Loucy (cell line): ENCODE data around the gene CDKN1C.

Experiments
- H2AFZ ChIP-seq: fragments of 200-600 bp; sonication (generic); 2 replicates; pipeline ENCODE4 v1.6.0; 2016; ENCODE audit warnings: antibody characterized with exemption, mild to moderate bottlenecking, low read length, moderate library complexity
- H3F3A ChIP-seq: fragments of 200-600 bp; 2 replicates; pipeline ENCODE4 v1.6.0; 2016; ENCODE audit warnings: antibody characterized with exemption, low read depth, mild to moderate bottlenecking
- H3K27me3 ChIP-seq: fragments of 200-600 bp; sonication (generic); 2 replicates; pipeline ENCODE4 v1.6.1; 2014; ENCODE audit warnings: low read length, mild to moderate bottlenecking; ENCODE audit not compliant: insufficient read depth, poor library complexity, severe bottlenecking
- H3K36me3 ChIP-seq: fragments of 200-600 bp; sonication (generic); 2 replicates; pipeline ENCODE4 v1.6.1; 2016; ENCODE audit warnings: low read length; ENCODE audit not compliant: insufficient read depth
- H3K4me1 ChIP-seq: fragments of 200-600 bp; sonication (generic); 2 replicates; pipeline ENCODE4 v1.5.1; 2014; ENCODE audit warnings: low read length, mild to moderate bottlenecking; ENCODE audit not compliant: insufficient read depth, poor library complexity, severe bottlenecking
- H3K4me2 ChIP-seq: fragments of 200-600 bp; sonication (generic); 2 replicates; pipeline ENCODE4 v1.6.0; 2014; ENCODE audit warnings: antibody characterized with exemption, low read length, low read depth, mild to moderate bottlenecking; ENCODE audit not compliant: poor library complexity, severe bottlenecking
- H3K4me3 ChIP-seq: fragments of 200-600 bp; sonication (generic); 2 replicates; pipeline ENCODE4 v1.5.1; 2014; ENCODE audit warnings: low read length, mild to moderate bottlenecking, mixed read lengths; ENCODE audit not compliant: poor library complexity, severe bottlenecking
- H3K79me2 ChIP-seq: fragments of 200-600 bp; sonication (generic); 2 replicates; pipeline ENCODE4 v1.6.1; 2014; ENCODE audit warnings: low read length; ENCODE audit not compliant: insufficient read depth
- H3K9ac ChIP-seq: fragments of 200-600 bp; sonication (generic); 2 replicates; pipeline ENCODE4 v1.6.0; 2014; ENCODE audit warnings: mild to moderate bottlenecking, low read depth, low read length, moderate library complexity; ENCODE audit not compliant: poor library complexity, severe bottlenecking
- H3K9me2 ChIP-seq: fragments of 200-600 bp; sonication (generic); replicated peaks from 2 replicates; pipeline ENCODE4 v1.6.1; 2016; ENCODE audit warnings: low read depth, low read length, mixed read lengths
- H3K9me3 ChIP-seq: fragments of 200-600 bp; sonication (generic); 2 replicates; pipeline ENCODE4 v1.6.1; 2014; ENCODE audit warnings: mild to moderate bottlenecking, antibody characterized with exemption, low read length, low read depth; ENCODE audit not compliant: insufficient read depth
- H4K20me1 ChIP-seq: fragments of 200-600 bp; sonication (generic); 2 replicates; pipeline ENCODE4 v1.6.0; 2014; ENCODE audit warnings: antibody characterized with exemption, low read length, mild to moderate bottlenecking; ENCODE audit not compliant: insufficient read depth, poor library complexity, severe bottlenecking
- EZH2phosphoT487 ChIP-seq: fragments of 200-600 bp; IDR thresholded peaks from 2 replicates; pipeline ENCODE4 v1.6.1; 2018; ENCODE audit warnings: antibody characterized with exemption, mild to moderate bottlenecking, moderate library complexity, borderline replicate concordance
- TF ChIP-seq, protein P1 (sequence below): fragments of 200-600 bp; sonication (generic); conservative IDR thresholded peaks from 2 replicates; pipeline ENCODE4 v1.5.1; 2014; ENCODE audit warnings: mild to moderate bottlenecking, antibody characterized with exemption, low read length

CDKN1C gene

DNA sequence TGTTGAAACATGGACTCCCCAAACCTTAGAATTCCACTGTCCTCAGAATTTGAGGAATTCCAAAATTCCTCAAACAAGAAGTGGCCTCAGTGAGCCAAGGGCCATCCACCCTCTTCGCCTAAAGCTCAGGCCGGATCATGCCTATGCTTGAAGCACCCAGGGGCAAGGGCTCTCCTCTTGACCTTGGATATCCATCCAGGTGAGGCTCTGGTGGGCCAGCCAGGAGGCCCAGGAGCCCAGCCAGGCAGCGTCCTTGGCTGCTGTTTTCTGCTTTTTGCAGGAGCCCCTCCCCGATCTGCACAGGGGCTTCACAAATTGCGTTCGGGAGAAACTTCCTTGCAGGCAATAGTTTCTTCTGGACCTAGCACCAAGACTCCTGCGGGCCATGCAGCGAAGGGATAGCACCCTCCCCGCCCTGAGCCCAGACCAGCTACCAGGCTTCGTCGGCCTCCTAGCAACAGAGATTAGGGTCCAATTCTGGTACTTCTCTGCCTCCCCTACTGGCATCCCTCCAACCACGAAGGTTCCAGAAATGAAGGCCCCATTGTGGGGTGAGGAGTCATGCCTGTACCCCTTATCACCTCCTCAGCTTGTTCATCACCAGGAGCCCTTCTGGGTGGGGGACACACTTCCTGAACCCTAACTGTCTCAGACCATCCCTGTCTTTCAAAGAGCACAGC, 41.7 kb upstream of the CDKN1C start:
- Histone ChIP-seq H3K4me3 (peak overlapping the region; percentile 4), H3K9ac (peak overlapping the region; percentile 33), H2AFZ (no peak overlapping the region), H3K9me2 (no peaks in the 10 kb centered on the region), H4K20me1 (no peaks in the 10 kb centered on the region), H3K4me2 (peak overlapping the region; percentile 47), H3K36me3 (no peaks in the 10 kb centered on the region), H3K79me2 (no peaks in the 10 kb centered on the region), H3K27me3 (no peaks in the 10 kb centered on the region), H3K9me3 (no peaks in the 10 kb centered on the region), H3K4me1 (peaks cover 17% of the 10 kb centered on the region), H3F3A (no peaks in the 10 kb centered on the region)
- TF ChIP-seq, protein P1, sequence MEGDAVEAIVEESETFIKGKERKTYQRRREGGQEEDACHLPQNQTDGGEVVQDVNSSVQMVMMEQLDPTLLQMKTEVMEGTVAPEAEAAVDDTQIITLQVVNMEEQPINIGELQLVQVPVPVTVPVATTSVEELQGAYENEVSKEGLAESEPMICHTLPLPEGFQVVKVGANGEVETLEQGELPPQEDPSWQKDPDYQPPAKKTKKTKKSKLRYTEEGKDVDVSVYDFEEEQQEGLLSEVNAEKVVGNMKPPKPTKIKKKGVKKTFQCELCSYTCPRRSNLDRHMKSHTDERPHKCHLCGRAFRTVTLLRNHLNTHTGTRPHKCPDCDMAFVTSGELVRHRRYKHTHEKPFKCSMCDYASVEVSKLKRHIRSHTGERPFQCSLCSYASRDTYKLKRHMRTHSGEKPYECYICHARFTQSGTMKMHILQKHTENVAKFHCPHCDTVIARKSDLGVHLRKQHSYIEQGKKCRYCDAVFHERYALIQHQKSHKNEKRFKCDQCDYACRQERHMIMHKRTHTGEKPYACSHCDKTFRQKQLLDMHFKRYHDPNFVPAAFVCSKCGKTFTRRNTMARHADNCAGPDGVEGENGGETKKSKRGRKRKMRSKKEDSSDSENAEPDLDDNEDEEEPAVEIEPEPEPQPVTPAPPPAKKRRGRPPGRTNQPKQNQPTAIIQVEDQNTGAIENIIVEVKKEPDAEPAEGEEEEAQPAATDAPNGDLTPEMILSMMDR, result no peak
- TF ChIP-seq EZH2phosphoT487, result no peak

DNA sequence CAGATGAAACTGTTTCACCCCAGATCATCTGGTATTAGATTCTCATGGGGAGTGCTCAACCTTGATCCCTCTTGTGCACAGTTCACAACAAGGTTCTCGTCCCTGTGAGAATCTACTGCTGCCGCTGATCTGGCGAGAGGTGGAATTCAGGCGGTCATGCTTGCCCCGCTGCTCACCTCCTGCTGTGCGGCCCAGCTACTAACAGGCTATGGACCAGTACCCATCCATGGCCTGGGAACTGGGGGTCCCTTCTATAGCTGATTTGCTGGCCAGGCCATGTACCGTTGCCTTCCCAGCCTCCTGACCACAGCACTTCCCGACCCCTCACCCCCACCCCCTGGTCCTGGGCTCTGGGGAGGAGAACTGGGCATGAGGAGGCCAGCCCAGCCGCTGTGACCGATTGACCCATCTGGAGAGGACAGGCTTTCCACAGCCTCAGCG, 41.1 kb upstream of the CDKN1C start:
- Histone ChIP-seq H3K4me3 (no peak overlapping the region), H3K36me3 (no peaks in the 10 kb centered on the region), H3K9ac (no peak overlapping the region), H3K27me3 (no peaks in the 10 kb centered on the region), H3K79me2 (no peaks in the 10 kb centered on the region), H2AFZ (no peak overlapping the region), H3K9me2 (no peaks in the 10 kb centered on the region), H4K20me1 (no peaks in the 10 kb centered on the region), H3K4me2 (no peak overlapping the region), H3K4me1 (peaks cover 17% of the 10 kb centered on the region), H3F3A (no peaks in the 10 kb centered on the region), H3K9me3 (no peaks in the 10 kb centered on the region)
- TF ChIP-seq, protein P1, result no peak
- TF ChIP-seq EZH2phosphoT487, result no peak

DNA sequence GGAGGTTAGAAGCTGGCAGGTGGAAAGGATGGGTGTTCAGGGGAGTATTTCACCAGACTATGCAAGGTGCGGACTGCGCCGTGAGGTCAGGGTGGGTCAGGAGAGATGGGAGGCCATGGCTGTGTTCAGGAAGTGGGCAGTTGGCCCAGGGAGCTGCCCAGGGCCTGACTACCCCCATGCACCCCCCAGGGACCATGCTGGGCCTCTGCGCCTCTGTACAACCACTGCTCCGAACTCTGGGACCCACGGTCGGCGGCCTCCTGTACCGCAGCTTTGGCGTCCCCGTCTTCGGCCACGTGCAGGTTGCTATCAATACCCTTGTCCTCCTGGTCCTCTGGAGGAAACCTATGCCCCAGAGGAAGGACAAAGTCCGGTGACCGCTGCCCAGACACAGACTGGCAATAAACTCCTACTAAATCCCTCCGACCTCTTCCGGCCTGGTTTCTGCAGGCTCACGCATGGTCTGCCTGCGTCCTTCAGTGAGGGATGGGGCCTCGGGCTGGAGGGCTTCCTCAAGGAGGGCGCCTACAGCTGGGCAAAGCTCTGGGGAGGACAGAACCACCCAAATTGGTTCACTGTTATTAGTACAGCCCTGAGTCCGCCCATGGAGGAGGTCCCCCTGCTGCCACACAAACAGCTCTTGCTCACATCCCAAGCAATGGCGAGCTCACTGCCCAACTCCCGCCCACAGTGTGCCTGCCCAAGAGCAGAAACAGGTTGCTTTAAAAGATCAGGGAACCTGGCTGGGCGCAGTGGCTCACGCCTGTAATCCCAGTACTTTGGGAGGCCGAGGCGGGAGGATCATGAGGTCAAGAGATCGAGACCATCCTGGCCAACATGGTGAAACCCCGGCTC, 39.5 kb upstream of the CDKN1C start:
- no peak overlapping the region for H3K4me2 ChIP-seq
- H3K9ac ChIP-seq, result no peak overlapping the region
- no peaks in the 10 kb centered on the region for H3K9me2 ChIP-seq
- H3K4me3 ChIP-seq, result no peak overlapping the region
- H2AFZ ChIP-seq, result no peak overlapping the region
- H3K4me1 ChIP-seq, result peaks cover 14% of the 10 kb centered on the region
- no peaks in the 10 kb centered on the region for H3K36me3 ChIP-seq
- TF ChIP-seq EZH2phosphoT487, result no peak
- TF ChIP-seq, protein P1, result no peak
- no peaks in the 10 kb centered on the region for H3K27me3 ChIP-seq
- H3F3A ChIP-seq, result no peaks in the 10 kb centered on the region
- no peaks in the 10 kb centered on the region for H4K20me1 ChIP-seq
- H3K79me2 ChIP-seq, result no peaks in the 10 kb centered on the region
- H3K9me3 ChIP-seq, result no peaks in the 10 kb centered on the region
